SU-DHL-6 (cell line): ENCODE measurements around the gene SPEF2.
"Not testable (repeated sequence)": the region's sequence is repeated elsewhere in the genome, so short reads cannot be mapped to it uniquely, and the experiment has no call there.

Source experiments
- H2AFZ ChIP-seq: fragments of 200-600 bp; sonication (generic); 2 replicates; pipeline ENCODE4 v1.6.1; 2014; ENCODE audit warnings: low read depth, mild to moderate bottlenecking, moderate library complexity, mixed read lengths, antibody characterized with exemption, low read length; ENCODE audit not compliant: severe bottlenecking
- H3F3A ChIP-seq: fragments of 200-600 bp; shearing (Covaris generic); 2 replicates; pipeline ENCODE4 v1.6.0; 2016; ENCODE audit warnings: antibody characterized with exemption, mild to moderate bottlenecking; ENCODE audit not compliant: insufficient read depth
- H3K27ac ChIP-seq: fragments of 200-600 bp; sonication (generic); 2 replicates; pipeline ENCODE4 v1.5.1; 2016; ENCODE audit warnings: low read depth, mild to moderate bottlenecking, low read length, moderate library complexity, mixed read lengths
- H3K27me3 ChIP-seq: fragments of 200-600 bp; sonication (generic), shearing (Covaris generic); 2 replicates; pipeline ENCODE4 v1.6.0; 2014; ENCODE audit warnings: mild to moderate bottlenecking, low read length
- H3K36me3 ChIP-seq: fragments of 200-600 bp; sonication (generic); 2 replicates; pipeline ENCODE4 v1.6.1; 2014; ENCODE audit warnings: mild to moderate bottlenecking, low read length, mixed read lengths
- H3K4me2 ChIP-seq: fragments of 300-600, 200-600 bp; shearing (Covaris generic), sonication (generic); 2 replicates; pipeline ENCODE4 v1.6.0; 2014; ENCODE audit warnings: low read length, low read depth, mild to moderate bottlenecking; ENCODE audit not compliant: poor library complexity, severe bottlenecking
- H3K4me3 ChIP-seq: fragments of 200-600 bp; sonication (generic); 2 replicates; pipeline ENCODE4 v1.5.1; 2014; ENCODE audit warnings: antibody characterized with exemption, low read length, mild to moderate bottlenecking, mixed read lengths; ENCODE audit not compliant: insufficient read depth, poor library complexity, severe bottlenecking
- H3K79me2 ChIP-seq: fragments of 200-600 bp; sonication (generic); 2 replicates; pipeline ENCODE4 v1.6.1; 2014; ENCODE audit warnings: mild to moderate bottlenecking, low read length, moderate library complexity; ENCODE audit not compliant: insufficient read depth
- H3K9ac ChIP-seq: fragments of 200-600 bp; sonication (generic); 2 replicates; pipeline ENCODE4 v1.7.0; 2014; ENCODE audit warnings: mild to moderate bottlenecking, low read length
- H3K9me2 ChIP-seq: fragments of 200-600 bp; sonication (generic); replicated peaks from 2 replicates; pipeline ENCODE4 v1.6.1; 2014; ENCODE audit warnings: low read length; ENCODE audit not compliant: insufficient read depth
- H3K9me3 ChIP-seq: fragments of 200-600 bp; sonication (generic); 2 replicates; pipeline ENCODE4 v1.6.1; 2014; ENCODE audit warnings: low read length, mixed read lengths; ENCODE audit not compliant: insufficient read depth
- H4K20me1 ChIP-seq: fragments of 200-600 bp; sonication (generic); 2 replicates; pipeline ENCODE4 v1.6.1; 2014; ENCODE audit warnings: low read depth, mild to moderate bottlenecking, antibody characterized with exemption, low read length, moderate library complexity, mixed read lengths
- EZH2phosphoT487 ChIP-seq: fragments of 200-600 bp; sonication (generic), shearing (Covaris generic); conservative IDR thresholded peaks from 2 replicates; pipeline ENCODE4 v1.6.1; 2018; ENCODE audit warnings: mild to moderate bottlenecking, antibody characterized with exemption, low read length, moderate library complexity, mixed read lengths
- TF ChIP-seq, protein P1 (sequence below): fragments of 200-600 bp; sonication (generic); IDR thresholded peaks from one replicate; pipeline ENCODE4 v1.5.1; 2017; ENCODE audit warnings: antibody characterized with exemption, mild to moderate bottlenecking, low read length, moderate library complexity; ENCODE audit not compliant: insufficient read depth, poor library complexity, severe bottlenecking

SPEF2 gene

DNA sequence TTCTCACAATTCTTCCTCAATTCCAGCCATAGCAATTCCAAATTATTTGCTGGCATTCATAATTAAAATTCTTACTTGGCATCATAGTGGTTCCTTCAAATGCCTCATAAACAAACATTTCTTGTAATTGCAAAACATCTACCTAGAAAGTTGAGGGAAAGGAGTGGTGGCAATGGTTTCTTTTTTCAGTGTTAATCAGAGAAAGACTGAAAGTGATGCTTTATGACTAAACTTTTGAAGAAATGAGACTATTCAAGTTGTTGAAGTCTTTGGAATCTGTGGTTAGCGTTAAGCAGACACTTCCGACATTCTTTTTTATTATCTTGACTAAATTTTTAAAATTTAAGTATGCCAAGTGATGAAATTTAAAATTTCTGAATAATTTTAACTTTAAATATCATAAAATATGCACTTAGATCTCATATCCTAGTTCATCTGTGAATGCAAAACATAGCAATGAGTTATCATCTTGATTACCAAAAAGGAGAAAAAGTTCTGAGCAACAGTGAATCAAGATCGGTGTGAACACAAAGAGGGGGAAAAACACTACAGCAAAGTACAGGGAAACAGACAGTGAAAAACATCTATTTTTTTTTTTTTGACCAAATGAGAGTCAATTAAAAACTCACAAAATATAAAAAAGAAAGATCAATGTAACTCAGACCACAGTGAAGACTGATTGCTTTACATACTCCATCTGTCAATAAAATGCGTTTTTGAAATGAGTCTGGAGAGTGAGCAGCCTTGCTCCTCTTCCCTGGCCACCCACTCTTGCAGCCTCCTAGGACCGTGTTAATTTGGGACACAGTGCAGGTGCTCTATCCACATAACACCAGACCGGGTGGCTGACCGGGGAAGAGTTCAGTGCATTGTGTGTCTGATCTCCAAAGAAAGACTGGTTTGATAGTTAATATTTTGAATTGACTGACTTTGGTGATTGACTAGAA is 218.4 kb downstream of the SPEF2 start:
- H3K4me2 ChIP-seq, result no peak overlapping the region
- H4K20me1 ChIP-seq, result no peaks in the 10 kb centered on the region
- no peaks in the 10 kb centered on the region for H3K79me2 ChIP-seq
- H3K9me2 ChIP-seq, result no peaks in the 10 kb centered on the region
- no peaks in the 10 kb centered on the region for H3F3A ChIP-seq
- TF ChIP-seq, protein P1, sequence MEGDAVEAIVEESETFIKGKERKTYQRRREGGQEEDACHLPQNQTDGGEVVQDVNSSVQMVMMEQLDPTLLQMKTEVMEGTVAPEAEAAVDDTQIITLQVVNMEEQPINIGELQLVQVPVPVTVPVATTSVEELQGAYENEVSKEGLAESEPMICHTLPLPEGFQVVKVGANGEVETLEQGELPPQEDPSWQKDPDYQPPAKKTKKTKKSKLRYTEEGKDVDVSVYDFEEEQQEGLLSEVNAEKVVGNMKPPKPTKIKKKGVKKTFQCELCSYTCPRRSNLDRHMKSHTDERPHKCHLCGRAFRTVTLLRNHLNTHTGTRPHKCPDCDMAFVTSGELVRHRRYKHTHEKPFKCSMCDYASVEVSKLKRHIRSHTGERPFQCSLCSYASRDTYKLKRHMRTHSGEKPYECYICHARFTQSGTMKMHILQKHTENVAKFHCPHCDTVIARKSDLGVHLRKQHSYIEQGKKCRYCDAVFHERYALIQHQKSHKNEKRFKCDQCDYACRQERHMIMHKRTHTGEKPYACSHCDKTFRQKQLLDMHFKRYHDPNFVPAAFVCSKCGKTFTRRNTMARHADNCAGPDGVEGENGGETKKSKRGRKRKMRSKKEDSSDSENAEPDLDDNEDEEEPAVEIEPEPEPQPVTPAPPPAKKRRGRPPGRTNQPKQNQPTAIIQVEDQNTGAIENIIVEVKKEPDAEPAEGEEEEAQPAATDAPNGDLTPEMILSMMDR, result no peak
- no peak for TF ChIP-seq EZH2phosphoT487
- no peak overlapping the region for H2AFZ ChIP-seq
- no peak overlapping the region for H3K27ac ChIP-seq
- H3K36me3 ChIP-seq, result no peaks in the 10 kb centered on the region
- H3K9me3 ChIP-seq, result no peaks in the 10 kb centered on the region
- H3K4me3 ChIP-seq, result no peak overlapping the region
- H3K27me3 ChIP-seq, result no peaks in the 10 kb centered on the region
- no peak overlapping the region for H3K9ac ChIP-seq

DNA sequence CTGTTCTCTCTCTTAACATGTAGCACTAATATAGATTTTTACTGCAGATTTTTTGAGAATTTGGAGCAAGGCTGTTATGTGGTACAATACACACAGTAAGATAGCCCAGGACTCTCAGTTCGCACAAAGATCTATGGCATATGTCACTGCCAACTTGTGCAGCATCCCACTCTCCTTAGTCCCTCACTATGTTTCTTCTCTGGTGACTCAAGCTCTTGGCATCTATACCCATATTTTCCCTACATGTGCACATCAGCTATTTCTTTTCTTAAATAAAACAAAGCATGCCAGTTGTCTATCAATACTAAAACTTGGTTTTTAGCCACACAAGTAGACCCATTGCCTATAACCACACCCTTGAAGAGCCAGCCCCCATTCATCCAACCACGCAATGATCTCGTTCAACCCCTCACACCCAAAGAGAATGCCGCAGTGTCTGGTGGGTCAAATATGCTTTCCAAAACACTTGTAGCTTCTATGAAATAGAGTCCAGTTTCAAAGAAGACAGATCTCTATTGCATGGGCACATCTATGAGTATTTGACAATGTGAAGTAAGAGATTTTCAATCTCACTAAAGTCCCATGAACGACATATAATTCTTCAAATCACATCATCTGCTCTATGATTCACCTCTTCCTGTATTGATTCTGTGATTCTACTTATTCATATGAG is 220.8 kb downstream of the SPEF2 start:
- no peaks in the 10 kb centered on the region for H3K36me3 ChIP-seq
- no peaks in the 10 kb centered on the region; the same call in 1 of the 2 replicates for H3K9me3 ChIP-seq
- no peaks in the 10 kb centered on the region for H4K20me1 ChIP-seq
- no peak overlapping the region for H2AFZ ChIP-seq
- no peak overlapping the region for H3K9ac ChIP-seq
- H3K4me3 ChIP-seq, result no peak overlapping the region
- H3K4me2 ChIP-seq, result no peak overlapping the region
- H3K9me2 ChIP-seq, result no peaks in the 10 kb centered on the region
- H3K79me2 ChIP-seq, result no peaks in the 10 kb centered on the region
- H3F3A ChIP-seq, result no peaks in the 10 kb centered on the region
- no peak overlapping the region for H3K27ac ChIP-seq
- TF ChIP-seq, protein P1, result no peak
- no peak for TF ChIP-seq EZH2phosphoT487
- no peaks in the 10 kb centered on the region for H3K27me3 ChIP-seq

DNA sequence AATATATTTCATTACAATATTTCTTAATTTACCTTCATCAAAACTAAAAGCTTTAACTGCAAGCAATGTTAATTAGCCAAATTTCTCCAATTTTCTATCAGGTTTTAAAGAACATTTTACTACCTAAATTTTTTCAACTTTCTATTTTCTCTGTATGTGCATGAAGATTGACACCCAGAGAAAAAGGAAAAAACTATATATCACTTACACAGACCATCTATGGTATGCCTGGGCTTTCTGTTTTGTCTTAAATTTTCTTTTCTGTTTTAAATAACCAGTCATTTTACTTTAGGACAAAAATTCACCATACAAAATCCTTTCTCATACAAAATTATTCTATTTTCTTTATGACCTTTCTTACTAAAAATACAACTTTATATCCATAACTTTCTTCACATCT is 225.2 kb downstream of the SPEF2 start:
- no peaks in the 10 kb centered on the region for H3K79me2 ChIP-seq
- no peak for TF ChIP-seq EZH2phosphoT487
- TF ChIP-seq, protein P1, result no peak
- no peak overlapping the region for H3K4me2 ChIP-seq
- H3K9me2 ChIP-seq, result no peaks in the 10 kb centered on the region
- H3K9ac ChIP-seq, result no peak overlapping the region
- no peaks in the 10 kb centered on the region for H3K27me3 ChIP-seq
- H3F3A ChIP-seq, result no peaks in the 10 kb centered on the region
- H3K27ac ChIP-seq, result no peak overlapping the region
- H2AFZ ChIP-seq, result no peak overlapping the region
- no peaks in the 10 kb centered on the region for H4K20me1 ChIP-seq
- peaks cover 9% of the 10 kb centered on the region; the same call in 1 of the 2 replicates for H3K9me3 ChIP-seq
- H3K36me3 ChIP-seq, result no peaks in the 10 kb centered on the region
- H3K4me3 ChIP-seq, result no peak overlapping the region

DNA sequence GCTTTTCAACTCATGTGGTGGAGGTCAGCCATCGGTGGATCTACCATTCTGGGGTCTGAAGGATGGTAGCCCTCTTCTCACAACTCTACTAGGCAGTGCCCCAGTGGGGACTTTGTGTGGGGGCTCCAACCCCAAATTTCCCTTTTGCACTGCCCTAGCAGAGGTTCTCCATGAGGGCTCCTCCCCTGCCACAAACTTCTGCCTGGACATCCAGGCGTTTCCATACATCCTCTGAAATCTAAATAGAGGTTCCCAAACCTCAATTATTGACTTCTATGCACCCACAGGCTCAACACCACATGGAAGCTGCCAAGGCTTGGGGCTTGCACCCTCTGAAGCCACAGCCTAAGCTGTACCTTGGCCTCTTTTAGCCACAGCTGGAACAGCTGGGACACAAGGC is 227.8 kb downstream of the SPEF2 start:
- H3K27ac ChIP-seq, H3K79me2 ChIP-seq, H3K4me2 ChIP-seq, H3K4me3 ChIP-seq, H3K9me3 ChIP-seq, H2AFZ ChIP-seq, H4K20me1 ChIP-seq, H3K9ac ChIP-seq, H3K36me3 ChIP-seq, H3K27me3 ChIP-seq, H3K9me2 ChIP-seq, H3F3A ChIP-seq: not testable (repeated sequence)
